PC-3 (cell line): ENCODE measurements around the gene IL4I1. TPM values are rescaled to one million over a fixed set of nuclear protein-coding genes. Genes with fewer than 3 reads are reported as not detected.

Source experiments
- ATAC-seq: fragments of 200-7000 bp; cut with Tn5 transposase; 2 replicates; pipeline ENCODE4 v1.9.1; 2020; ENCODE audit warnings: mild to moderate bottlenecking, moderate library complexity
- BruUV-seq: library from RNA; stranded (reverse); fragments of 400-500 nt; replicated peaks from 2 replicates; lab custom pipeline; 2021; lab: Mats Ljungman, UMichigan
- CTCF ChIA-PET: fragments of 300-600 bp; sonication (Branson Sonifier 250); formaldehyde crosslinking; loops from one replicate; lab custom pipeline; 2022; ENCODE audit warnings: antibody characterized with exemption; lab: Charles Lee
- POLR2A ChIA-PET: fragments of 300-600 bp; sonication (Branson Sonifier 250); formaldehyde crosslinking; loops from one replicate; lab custom pipeline; 2022; ENCODE audit warnings: antibody characterized with exemption; ENCODE audit not compliant: unreplicated experiment; lab: Charles Lee
- DNase-seq: peaks from one replicate; pipeline ENCODE4 v3.0.0-alpha.2; 2015
- H2AFZ ChIP-seq: fragments of 300-600 bp; sonication (generic); 2 replicates; pipeline ENCODE4 v1.6.0; 2016; ENCODE audit warnings: antibody characterized with exemption, low read length
- H3F3A ChIP-seq: fragments of 300-600 bp; sonication (generic); one replicate; pipeline ENCODE4 v1.6.0; 2017; ENCODE audit warnings: antibody characterized with exemption, low read length, control low read depth, mild to moderate bottlenecking; ENCODE audit not compliant: unreplicated experiment
- H3K27ac ChIP-seq: fragments of 300-600 bp; sonication (generic); 2 replicates; pipeline ENCODE4 v1.5.1; 2016; ENCODE audit warnings: mild to moderate bottlenecking, low read length
- H3K27me3 ChIP-seq: fragments of 300-600 bp; sonication (generic); 2 replicates; pipeline ENCODE4 v1.6.1; 2016; ENCODE audit warnings: low read length, mixed read lengths
- H3K36me3 ChIP-seq: fragments of 300-600 bp; sonication (generic); 2 replicates; pipeline ENCODE4 v1.6.1; 2016; ENCODE audit warnings: low read depth, mixed run types, low read length, mixed read lengths
- H3K4me1 ChIP-seq: fragments of 300-600 bp; sonication (generic); 2 replicates; pipeline ENCODE4 v1.5.1; 2016; ENCODE audit warnings: low read length; ENCODE audit not compliant: insufficient read depth
- H3K4me2 ChIP-seq: fragments of 300-600 bp; sonication (generic); 2 replicates; pipeline ENCODE4 v1.6.0; 2016; ENCODE audit warnings: low read length
- H3K4me3 ChIP-seq: fragments of 300-600 bp; sonication (generic); 2 replicates; pipeline ENCODE4 v1.5.1; 2016; ENCODE audit warnings: mild to moderate bottlenecking, low read length, mixed read lengths
- H3K79me2 ChIP-seq: fragments of 300-600 bp; sonication (generic); 2 replicates; pipeline ENCODE4 v1.6.1; 2017; ENCODE audit warnings: low read length, mixed read lengths
- H3K9ac ChIP-seq: fragments of 300-600 bp; sonication (generic); 2 replicates; pipeline ENCODE4 v1.6.0; 2016; ENCODE audit warnings: mild to moderate bottlenecking, low read length
- H3K9me2 ChIP-seq: fragments of 300-600 bp; sonication (generic); replicated peaks from 2 replicates; pipeline ENCODE4 v1.6.1; 2016; ENCODE audit warnings: mixed run types, low read length, mixed read lengths
- H3K9me3 ChIP-seq: fragments of 300-600 bp; sonication (generic); 2 replicates; pipeline ENCODE4 v1.6.1; 2016; ENCODE audit warnings: low read length, mixed read lengths
- H4K20me1 ChIP-seq: fragments of 300-600 bp; sonication (generic); 2 replicates; pipeline ENCODE4 v1.6.1; 2016; ENCODE audit warnings: low read length, mixed read lengths
- EZH2 ChIP-seq: fragments of 300-600 bp; sonication (generic); IDR thresholded peaks from one replicate; pipeline ENCODE4 v1.6.1; 2017; ENCODE audit warnings: antibody characterized with exemption, mild to moderate bottlenecking, low read length; ENCODE audit not compliant: unreplicated experiment
- EZH2phosphoT487 ChIP-seq: fragments of 300-600 bp; sonication (generic); IDR thresholded peaks from 2 replicates; pipeline ENCODE4 v1.6.1; 2018; ENCODE audit warnings: mild to moderate bottlenecking, antibody characterized with exemption, low read length, borderline replicate concordance
- intact Hi-C: fragments of 100-400 bp; cut with micrococcal nuclease; formaldehyde crosslinking; loops from 2 replicates; pipeline ENCODE4 v1.9.0; 2023
- total RNA-seq: library from RNA; depleted of rRNA; stranded (reverse); fragments of >200 nt; gene quantifications from 2 replicates; pipeline ENCODE4 v1.2.3, GENCODE V29; 2014
- TF ChIP-seq, protein P1 (sequence below): fragments of 300-600 bp; sonication (generic); conservative IDR thresholded peaks from 2 replicates; pipeline ENCODE4 v1.5.1; 2017; ENCODE audit warnings: antibody characterized with exemption, low read depth, mild to moderate bottlenecking, low read length

Gene IL4I1
- total RNA-seq, 1 experiment from 2014 or later: 2.2 TPM

DNA sequence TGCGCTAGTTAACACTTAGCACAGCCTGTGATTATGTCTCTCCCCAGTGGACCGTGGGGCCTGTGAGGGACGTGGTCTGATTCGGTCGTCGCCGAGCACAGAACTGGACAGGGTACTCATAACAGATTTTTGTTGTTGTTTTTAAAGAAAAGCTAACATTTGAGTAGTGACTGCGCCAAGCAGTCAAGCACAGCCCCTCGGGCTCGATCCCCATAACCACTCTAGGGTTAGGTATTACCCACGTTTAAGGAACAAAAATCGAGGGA, 46.5 kb downstream of the IL4I1 start:
- DNase-seq: no peak
- ChIA-PET CTCF (interaction anchor here (0.9 kb wide), 1 partner anchor 19 kb away, joined by 3 read pairs; no protein-coding TSS in a partner anchor), POLR2A (interaction anchor here (0.6 to 0.9 kb wide), 4 partner anchors 15 to 161 kb away, joined by 3 to 7 read pairs (median 3); partner anchors contain the start of genes ADM5 and PNKP)
- H3K9me2 ChIP-seq: no peaks in the 10 kb centered on the region
- H3K27ac ChIP-seq: peak overlapping the region; percentile 91; the same call in 1 of the 2 replicates
- no peak for ATAC-seq
- TF ChIP-seq EZH2phosphoT487: no peak
- TF ChIP-seq, protein P1, sequence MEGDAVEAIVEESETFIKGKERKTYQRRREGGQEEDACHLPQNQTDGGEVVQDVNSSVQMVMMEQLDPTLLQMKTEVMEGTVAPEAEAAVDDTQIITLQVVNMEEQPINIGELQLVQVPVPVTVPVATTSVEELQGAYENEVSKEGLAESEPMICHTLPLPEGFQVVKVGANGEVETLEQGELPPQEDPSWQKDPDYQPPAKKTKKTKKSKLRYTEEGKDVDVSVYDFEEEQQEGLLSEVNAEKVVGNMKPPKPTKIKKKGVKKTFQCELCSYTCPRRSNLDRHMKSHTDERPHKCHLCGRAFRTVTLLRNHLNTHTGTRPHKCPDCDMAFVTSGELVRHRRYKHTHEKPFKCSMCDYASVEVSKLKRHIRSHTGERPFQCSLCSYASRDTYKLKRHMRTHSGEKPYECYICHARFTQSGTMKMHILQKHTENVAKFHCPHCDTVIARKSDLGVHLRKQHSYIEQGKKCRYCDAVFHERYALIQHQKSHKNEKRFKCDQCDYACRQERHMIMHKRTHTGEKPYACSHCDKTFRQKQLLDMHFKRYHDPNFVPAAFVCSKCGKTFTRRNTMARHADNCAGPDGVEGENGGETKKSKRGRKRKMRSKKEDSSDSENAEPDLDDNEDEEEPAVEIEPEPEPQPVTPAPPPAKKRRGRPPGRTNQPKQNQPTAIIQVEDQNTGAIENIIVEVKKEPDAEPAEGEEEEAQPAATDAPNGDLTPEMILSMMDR: no peak
- no peak for TF ChIP-seq EZH2
- no TSS peak for BruUV-seq
- no peaks in the 10 kb centered on the region for H3K9me3 ChIP-seq
- peak overlapping the region; percentile 89 for H2AFZ ChIP-seq
- intact Hi-C loops: loop anchor here (1.0 to 5.0 kb wide), 3 partner anchors 32 to 83 kb away; partner anchors contain the start of genes AP2A1, FUZ and MED25
- peaks cover 3% of the 10 kb centered on the region; the same call in 1 of the 2 replicates for H3K36me3 ChIP-seq
- H3K27me3 ChIP-seq: no peaks in the 10 kb centered on the region
- peak overlapping the region; percentile 93 for H3K4me2 ChIP-seq
- peak overlapping the region; percentile 89 for H3K9ac ChIP-seq
- H3K79me2 ChIP-seq: peaks cover 41% of the 10 kb centered on the region
- H3K4me1 ChIP-seq: peaks cover 37% of the 10 kb centered on the region
- H3K4me3 ChIP-seq: peak overlapping the region; percentile 86
- H3F3A ChIP-seq: no peaks in the 10 kb centered on the region
- peaks cover 25% of the 10 kb centered on the region; the same call in 1 of the 2 replicates for H4K20me1 ChIP-seq

DNA sequence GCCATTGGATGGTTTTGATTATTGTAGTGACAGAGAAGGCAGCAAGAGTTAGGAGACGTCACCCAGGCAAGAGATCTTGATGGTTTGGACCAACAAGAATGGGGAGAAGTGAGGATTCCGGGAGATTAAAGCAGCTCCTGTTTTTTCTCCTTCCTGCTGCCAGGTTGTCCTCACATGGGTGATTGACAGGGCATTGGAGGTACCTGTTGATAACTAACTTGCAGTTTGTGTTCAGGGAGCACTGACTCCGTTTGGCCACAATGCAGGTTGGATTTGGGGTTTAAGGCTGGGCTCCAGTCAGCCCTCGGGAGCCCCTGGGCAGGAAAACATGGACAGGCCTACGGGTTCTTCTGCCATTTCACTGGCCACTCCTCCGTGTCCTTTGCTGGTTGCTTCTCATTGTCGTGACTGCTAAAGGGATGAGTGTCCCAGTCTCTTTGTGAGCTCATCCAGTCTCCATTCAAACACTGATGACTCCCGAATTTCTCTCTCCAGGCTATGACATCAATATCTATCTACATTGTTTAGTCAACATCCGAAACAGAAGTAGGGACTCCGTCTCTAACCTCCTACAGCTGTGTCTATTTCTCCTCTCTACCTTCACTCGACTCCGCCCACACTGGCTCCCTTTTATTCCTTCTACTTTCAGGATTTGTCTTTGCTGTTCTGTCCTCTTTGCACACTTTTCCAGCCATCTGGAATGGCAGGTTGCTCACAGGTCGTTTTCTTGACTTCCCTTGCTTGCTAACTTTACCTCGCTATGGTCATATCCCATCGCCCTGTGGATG, 47.1 kb downstream of the IL4I1 start:
- TSS peak; percentile 53 for BruUV-seq
- peak overlapping the region; percentile 91 for H3K27ac ChIP-seq
- POLR2A ChIA-PET: interaction anchor here (0.5 to 0.9 kb wide), 4 partner anchors 18 to 91 kb away, joined by 3 to 23 read pairs (median 5); partner anchors contain the start of gene PNKP

More for the DNA sequence above, 47.1 kb downstream of the IL4I1 start:
- DNase-seq (no peak), ATAC-seq (no peak)
- Histone ChIP-seq H3K9me2 (no peaks in the 10 kb centered on the region), H3K4me3 (peak overlapping the region; percentile 86), H3F3A (no peaks in the 10 kb centered on the region), H4K20me1 (peaks cover 23% of the 10 kb centered on the region; the same call in 1 of the 2 replicates), H3K27me3 (no peaks in the 10 kb centered on the region), H3K79me2 (peaks cover 41% of the 10 kb centered on the region), H3K9ac (peak overlapping the region; percentile 89), H3K36me3 (no peaks in the 10 kb centered on the region), H3K4me2 (peak overlapping the region; percentile 93), H3K9me3 (no peaks in the 10 kb centered on the region), H3K4me1 (peaks cover 37% of the 10 kb centered on the region), H2AFZ (peak overlapping the region; percentile 89)
- intact Hi-C loops: loop anchor here (1.0 to 5.0 kb wide), 4 partner anchors 31 to 97 kb away; partner anchors contain the start of genes AP2A1, FUZ and MED25
- CTCF ChIA-PET: no interaction called here
- TF ChIP-seq EZH2: no peak
- TF ChIP-seq, protein P1: no peak
- TF ChIP-seq EZH2phosphoT487: no peak
